Epithelial cell of prostate (primary cell): ENCODE measurements around the gene CHCHD3.

Experiments
- DNase-seq: peaks from one replicate; pipeline ENCODE4 v3.0.0-alpha.2; 2011; ENCODE audit warnings: low read depth, low spot score
- H3K27ac ChIP-seq: fragments of 450-650 bp; 2 replicates; pipeline ENCODE4 v1.5.1; 2017; ENCODE audit warnings: mild to moderate bottlenecking

The CHCHD3 gene

GRCh38 chr7:132842478-132842877, 239.4 kb downstream of the CHCHD3 start:
- H3K27ac ChIP-seq: no peak overlapping the region
- no peak for DNase-seq

- no peak for DNase-seq
- no peak overlapping the region for H3K27ac ChIP-seq
Observed at GRCh38 chr7:132840199-132840598, 241.7 kb downstream of the CHCHD3 start.

GRCh38 chr7:132838313-132838712, 243.6 kb downstream of the CHCHD3 start:
- no peak for DNase-seq
- no peak overlapping the region for H3K27ac ChIP-seq

- no peak overlapping the region for H3K27ac ChIP-seq
- DNase-seq: no peak
Observed at GRCh38 chr7:132837529-132837928, 244.4 kb downstream of the CHCHD3 start.

- no peak overlapping the region for H3K27ac ChIP-seq
- no peak for DNase-seq
Observed at GRCh38 chr7:132836746-132837145, 245.1 kb downstream of the CHCHD3 start.

GRCh38 chr7:132830941-132831340, 250.9 kb downstream of the CHCHD3 start:
- no peak overlapping the region for H3K27ac ChIP-seq
- no peak for DNase-seq

- no peak overlapping the region for H3K27ac ChIP-seq
- no peak for DNase-seq
Observed at GRCh38 chr7:132828502-132828901, 253.4 kb downstream of the CHCHD3 start.

GRCh38 chr7:132825932-132826835, 255.7 kb downstream of the CHCHD3 start:
- no peak overlapping the region for H3K27ac ChIP-seq
- no peak for DNase-seq

GRCh38 chr7:132825222-132825621, 256.7 kb downstream of the CHCHD3 start:
- no peak for DNase-seq
- no peak overlapping the region for H3K27ac ChIP-seq

- no peak overlapping the region for H3K27ac ChIP-seq
- no peak for DNase-seq
Observed at GRCh38 chr7:132819648-132820047, 262.2 kb downstream of the CHCHD3 start.

- DNase-seq: no peak
- H3K27ac ChIP-seq: no peak overlapping the region
Observed at GRCh38 chr7:132817949-132818348, 263.9 kb downstream of the CHCHD3 start.

GRCh38 chr7:132815696-132816311, 266.1 kb downstream of the CHCHD3 start:
- no peak for DNase-seq
- no peak overlapping the region for H3K27ac ChIP-seq

- no peak overlapping the region for H3K27ac ChIP-seq
Observed at GRCh38 chr7:132815130-132815529, 266.8 kb downstream of the CHCHD3 start.

GRCh38 chr7:132810561-132810960, 271.3 kb downstream of the CHCHD3 start:
- H3K27ac ChIP-seq: no peak overlapping the region

More at GRCh38 chr7:132815130-132815529, 266.8 kb downstream of the CHCHD3 start:
- no peak for DNase-seq

GRCh38 chr7:132806834-132807233, 275.1 kb downstream of the CHCHD3 start:
- DNase-seq: no peak

More at GRCh38 chr7:132810561-132810960, 271.3 kb downstream of the CHCHD3 start:
- DNase-seq: no peak

GRCh38 chr7:132805766-132806165, 276.1 kb downstream of the CHCHD3 start:
- no peak for DNase-seq

More at GRCh38 chr7:132806834-132807233, 275.1 kb downstream of the CHCHD3 start:
- H3K27ac ChIP-seq: no peak overlapping the region

GRCh38 chr7:132804849-132805485, 276.9 kb downstream of the CHCHD3 start:
- DNase-seq: no peak
- H3K27ac ChIP-seq: no peak overlapping the region

More at GRCh38 chr7:132805766-132806165, 276.1 kb downstream of the CHCHD3 start:
- H3K27ac ChIP-seq: no peak overlapping the region

GRCh38 chr7:132800522-132800921, 281.4 kb downstream of the CHCHD3 start:
- no peak for DNase-seq

GRCh38 chr7:132799081-132799413, 282.8 kb downstream of the CHCHD3 start:
- no peak overlapping the region for H3K27ac ChIP-seq
- DNase-seq: no peak

More at GRCh38 chr7:132800522-132800921, 281.4 kb downstream of the CHCHD3 start:
- H3K27ac ChIP-seq: no peak overlapping the region

- H3K27ac ChIP-seq: no peak overlapping the region
- no peak for DNase-seq
Observed at GRCh38 chr7:132797152-132797551, 284.7 kb downstream of the CHCHD3 start.

- no peak for DNase-seq
- no peak overlapping the region for H3K27ac ChIP-seq
Observed at GRCh38 chr7:132793474-132793873, 288.4 kb downstream of the CHCHD3 start.
